ENCODE results near the gene TGFA. TPM values are rescaled to one million over a fixed set of nuclear protein-coding genes. Genes with fewer than 3 reads are reported as not detected.

TGFA gene
- total RNA-seq, 2 donors from 2014 or later: 21.4 to 25.8 TPM

GRCh38 chr2:70426341-70426740, 127.3 kb downstream of the TGFA start:
- H3K27me3 ChIP-seq: no peaks in the 10 kb centered on the region
- H3K9ac ChIP-seq (ENCODE audit: low read depth in 2 of 2, low read length in 2 of 2): no peak overlapping the region
- H3K36me3 ChIP-seq: no peaks in the 10 kb centered on the region
- intact Hi-C loops (cut with DNase I): no loop called here
- no peak overlapping the region for H3K4me3 ChIP-seq
- DNase-seq: no peak
- TF ChIP-seq CTCF (IDR thresholded peaks at IDR 0.05): no peak
- no peaks in the 10 kb centered on the region for H3K9me3 ChIP-seq
- H3K4me1 ChIP-seq: no peaks in the 10 kb centered on the region
- H3K27ac ChIP-seq: no peak overlapping the region

GRCh38 chr2:70425682-70426301, 127.8 kb downstream of the TGFA start:
- intact Hi-C loops (cut with DNase I): no loop called here
- no peaks in the 10 kb centered on the region for H3K27me3 ChIP-seq
- no peaks in the 10 kb centered on the region for H3K36me3 ChIP-seq
- no peaks in the 10 kb centered on the region for H3K9me3 ChIP-seq
- H3K9ac ChIP-seq (ENCODE audit: low read depth in 2 of 2, low read length in 2 of 2): no peak overlapping the region
- no peak for TF ChIP-seq CTCF (IDR thresholded peaks at IDR 0.05)
- H3K4me1 ChIP-seq: no peaks in the 10 kb centered on the region
- DNase-seq: no peak
- no peak overlapping the region for H3K4me3 ChIP-seq
- H3K27ac ChIP-seq: no peak overlapping the region

GRCh38 chr2:70420740-70421139, 132.9 kb downstream of the TGFA start:
- no peaks in the 10 kb centered on the region for H3K36me3 ChIP-seq
- no peaks in the 10 kb centered on the region for H3K27me3 ChIP-seq
- H3K9ac ChIP-seq (ENCODE audit: low read depth in 2 of 2, low read length in 2 of 2): no peak overlapping the region
- intact Hi-C loops (cut with DNase I): no loop called here
- H3K4me3 ChIP-seq: no peak overlapping the region
- DNase-seq: no peak
- H3K9me3 ChIP-seq: no peaks in the 10 kb centered on the region
- no peak for TF ChIP-seq CTCF (IDR thresholded peaks at IDR 0.05)
- no peaks in the 10 kb centered on the region for H3K4me1 ChIP-seq
- H3K27ac ChIP-seq: no peak overlapping the region

GRCh38 chr2:70420143-70420542, 133.5 kb downstream of the TGFA start:
- no peaks in the 10 kb centered on the region for H3K4me1 ChIP-seq
- H3K4me3 ChIP-seq: no peak overlapping the region
- H3K27ac ChIP-seq: no peak overlapping the region

GRCh38 chr2:70418514-70418913, 135.1 kb downstream of the TGFA start:
- intact Hi-C loops (cut with DNase I): no loop called here
- no peaks in the 10 kb centered on the region for H3K36me3 ChIP-seq
- H3K9me3 ChIP-seq: no peaks in the 10 kb centered on the region
- no peak overlapping the region for H3K9ac ChIP-seq (ENCODE audit: low read depth in 2 of 2, low read length in 2 of 2)
- H3K27me3 ChIP-seq: no peaks in the 10 kb centered on the region
- no peak for TF ChIP-seq CTCF (IDR thresholded peaks at IDR 0.05)
- H3K27ac ChIP-seq: no peak overlapping the region
- H3K4me3 ChIP-seq: no peak overlapping the region
- no peak for DNase-seq
- no peaks in the 10 kb centered on the region for H3K4me1 ChIP-seq

More at GRCh38 chr2:70420143-70420542, 133.5 kb downstream of the TGFA start:
- no peaks in the 10 kb centered on the region for H3K9me3 ChIP-seq
- TF ChIP-seq CTCF (IDR thresholded peaks at IDR 0.05): no peak
- H3K9ac ChIP-seq (ENCODE audit: low read depth in 2 of 2, low read length in 2 of 2): no peak overlapping the region
- intact Hi-C loops (cut with DNase I): no loop called here
- H3K36me3 ChIP-seq: no peaks in the 10 kb centered on the region
- DNase-seq: no peak
- H3K27me3 ChIP-seq: no peaks in the 10 kb centered on the region
